Activated T-cell treated with anti-CD3 and anti-CD28 coated beads for 4 hours (primary cell): ENCODE data around the gene IRGQ.
"Not testable (repeated sequence)": the region's sequence is repeated elsewhere in the genome, so short reads cannot be mapped to it uniquely, and the experiment has no call there.

ENCODE experiments used
- DNase-seq: peaks from one replicate; pipeline ENCODE4 v3.0.0-alpha.2; 2020

The IRGQ gene

GRCh38 chr19:43624933-43625332 is 29.0 kb upstream of the IRGQ start:
- DNase-seq, result peak; percentile 74

GRCh38 chr19:43623889-43624670 is 28.1 kb upstream of the IRGQ start:
- DNase-seq, result no peak

DNA sequence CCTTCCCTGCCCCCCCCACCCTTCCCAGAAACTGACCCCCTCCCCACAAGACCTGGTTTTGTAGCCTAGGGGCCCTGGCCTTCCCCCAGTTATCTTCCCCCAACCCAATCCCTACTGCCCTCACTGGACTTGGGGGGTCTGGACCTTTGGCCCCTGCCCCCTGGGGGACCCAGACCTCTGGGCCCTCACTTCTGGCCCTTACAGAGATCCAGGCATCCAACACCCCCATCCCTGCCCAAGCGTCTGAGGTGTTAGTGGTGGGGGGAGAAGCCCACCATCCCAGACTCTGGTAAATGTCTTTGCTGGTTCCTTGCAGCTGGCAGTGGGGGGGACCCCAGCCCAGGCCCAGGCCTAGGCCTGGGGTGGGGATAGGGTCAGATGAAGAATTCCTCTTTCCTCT is 27.0 kb upstream of the IRGQ start:
- no peak for DNase-seq

DNA sequence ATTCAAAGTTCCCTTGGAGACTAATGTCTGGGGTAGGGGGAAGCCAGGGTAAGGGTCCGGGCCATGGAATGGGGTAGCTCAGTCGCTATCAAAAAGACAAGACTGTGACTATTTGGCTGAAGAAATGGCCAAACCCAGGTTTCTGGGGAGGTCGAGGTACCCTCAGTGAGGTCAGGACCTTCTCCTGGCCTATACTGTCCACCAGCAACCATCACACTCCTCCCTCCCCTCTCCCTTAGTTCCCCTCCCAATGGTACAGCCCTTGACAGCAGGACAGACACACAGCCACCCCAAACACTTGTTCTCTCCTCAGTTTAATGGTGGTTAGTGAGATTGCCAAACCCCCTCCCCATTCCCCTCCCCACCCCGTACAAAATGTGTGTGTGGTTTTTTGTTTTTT is 26.1 kb upstream of the IRGQ start:
- no peak for DNase-seq

- no peak for DNase-seq
Observed at GRCh38 chr19:43620061-43621001, 24.4 kb upstream of the IRGQ start.

DNA sequence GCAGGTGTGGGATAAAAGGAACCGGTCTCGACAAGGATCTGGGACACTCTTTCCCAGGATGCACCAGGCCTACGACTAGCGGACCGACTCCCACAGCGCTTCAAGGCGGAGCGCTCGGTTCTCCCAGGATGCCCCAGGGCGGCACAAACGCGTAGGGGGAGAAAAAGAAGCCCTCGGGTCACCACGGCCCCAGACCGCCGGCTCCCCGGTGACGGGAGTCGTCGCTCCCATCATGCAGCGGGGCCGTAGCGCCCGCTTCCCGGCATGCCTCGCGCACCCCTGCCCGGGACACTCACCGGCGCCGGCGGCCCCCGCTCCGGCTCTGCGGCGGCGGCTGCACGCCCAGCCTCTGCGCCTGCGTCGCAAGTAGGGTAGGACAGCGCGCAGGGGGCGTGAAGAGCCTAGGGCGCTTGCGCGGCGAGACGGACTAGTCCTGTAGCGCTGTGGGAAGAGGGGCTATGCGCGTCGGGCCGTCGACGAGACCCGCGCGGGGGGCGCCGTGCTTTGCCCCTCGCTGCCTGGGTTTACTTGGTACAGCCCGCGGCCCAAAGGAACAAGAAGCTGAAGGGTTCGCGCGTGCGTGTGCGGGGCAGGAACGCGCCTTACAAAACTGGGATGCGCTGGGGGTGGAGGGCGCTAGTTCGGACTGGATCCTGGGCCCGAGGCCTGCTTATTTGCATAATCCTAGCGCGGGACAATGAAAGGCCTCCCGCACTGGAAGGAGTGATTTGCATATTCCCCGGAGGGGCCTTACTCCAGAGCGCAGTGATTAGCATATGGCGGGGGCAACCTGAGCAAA is 23.5 kb upstream of the IRGQ start, which contains the start of gene ZNF428:
TSS of gene ZNF428 (minus strand) at position 368 of the 799 bp plus-strand sequence. CDS start 5,325 bp downstream, outside the sequence.
- DNase-seq, result peak; percentile 79

DNA sequence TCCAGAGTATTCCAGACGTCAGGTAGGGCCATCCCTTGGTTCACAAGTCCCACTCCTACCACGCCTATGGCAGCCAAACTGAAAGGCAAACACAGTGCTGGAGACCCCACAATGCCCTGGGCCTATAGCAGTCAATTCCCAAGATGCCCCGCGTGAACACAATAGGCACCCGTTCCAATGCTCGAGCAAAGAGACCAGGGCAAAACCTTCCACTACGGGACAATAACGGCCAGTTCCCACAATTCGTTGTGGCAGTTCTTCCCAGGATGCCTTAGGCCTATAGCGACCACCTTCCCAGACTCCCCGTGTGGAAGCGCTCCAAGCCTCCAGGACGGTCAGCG is 23.0 kb upstream of the IRGQ start:
- peak; percentile 27 for DNase-seq

- no peak for DNase-seq
Observed at GRCh38 chr19:43616954-43617353, 21.0 kb upstream of the IRGQ start.

- DNase-seq, result no peak
Observed at GRCh38 chr19:43616306-43616705, 20.4 kb upstream of the IRGQ start.

GRCh38 chr19:43612374-43612773 is 16.4 kb upstream of the IRGQ start:
- DNase-seq, result no peak

GRCh38 chr19:43611788-43612187 is 15.9 kb upstream of the IRGQ start, which contains the start of gene SRRM5:
SRRM5 (plus strand) TSS chr19:43612088; CDS start chr19:43612122, 34 bp downstream.
- DNase-seq, result no peak

DNA sequence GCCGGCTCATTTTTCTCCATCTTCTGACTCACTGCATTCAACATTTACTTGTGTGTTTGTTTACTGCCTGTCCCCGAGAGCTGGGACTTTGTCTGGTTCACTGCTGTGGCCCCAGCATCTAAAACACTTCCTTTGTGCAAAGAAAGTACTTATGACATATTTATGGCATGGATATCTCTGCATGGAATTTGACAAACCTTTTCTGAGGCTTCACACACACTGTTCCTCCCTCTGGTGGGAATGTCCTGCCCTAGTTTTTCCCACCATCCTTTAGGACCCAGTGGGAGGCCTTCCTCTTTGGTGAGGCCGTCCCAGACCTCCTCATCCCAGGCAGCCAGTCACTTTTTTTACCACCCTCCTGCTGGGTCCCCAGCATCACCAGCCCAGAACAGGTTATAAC is 14.6 kb upstream of the IRGQ start:
- no peak for DNase-seq

- DNase-seq, result no peak
Observed at GRCh38 chr19:43609872-43610271, 13.9 kb upstream of the IRGQ start.

DNA sequence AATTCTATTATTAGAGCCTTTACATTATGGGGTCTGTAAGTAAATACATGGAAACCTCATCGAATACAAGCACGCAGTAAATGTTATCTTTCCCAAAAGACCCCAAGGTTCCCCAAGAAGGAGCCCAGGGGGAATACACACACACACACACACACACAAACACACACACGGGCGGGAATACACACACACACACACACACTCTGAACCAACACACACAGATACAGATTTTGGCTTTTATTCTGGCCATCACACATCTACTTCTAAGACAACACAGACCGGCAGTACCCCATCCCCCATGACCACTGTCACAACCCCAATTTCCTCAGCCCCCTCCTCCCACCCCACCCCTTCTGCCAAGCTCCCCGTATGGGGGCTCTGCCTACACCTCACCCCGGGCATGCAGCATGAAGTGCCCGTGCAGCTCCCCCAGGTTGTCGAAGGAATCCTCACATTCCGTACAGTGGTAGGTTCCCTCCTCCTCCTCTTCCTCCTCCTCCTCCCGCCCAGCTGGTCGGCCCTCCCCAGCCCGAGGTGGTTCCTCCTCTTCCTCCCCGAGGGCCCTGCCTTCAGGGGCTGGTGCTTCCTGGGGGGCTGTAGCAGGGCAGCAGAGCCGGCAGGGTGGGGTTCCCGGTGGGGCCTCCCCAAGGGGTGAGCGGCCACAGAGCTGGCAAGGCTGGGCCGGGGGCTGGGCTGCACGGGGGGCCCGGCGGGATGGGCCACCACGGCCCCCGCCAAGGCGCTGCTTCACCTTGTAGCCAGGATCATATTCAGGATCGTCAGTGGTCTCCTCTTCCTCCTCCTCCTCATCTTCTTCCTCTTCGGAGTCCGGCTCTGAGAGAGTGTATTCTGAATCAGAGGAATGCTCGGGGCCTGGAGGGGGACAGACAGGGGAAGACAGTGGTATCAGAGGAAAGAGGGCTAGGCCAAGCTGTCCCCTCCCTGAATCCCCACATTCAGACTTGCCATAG is 11.6 kb upstream of the IRGQ start:
- no peak for DNase-seq

DNA sequence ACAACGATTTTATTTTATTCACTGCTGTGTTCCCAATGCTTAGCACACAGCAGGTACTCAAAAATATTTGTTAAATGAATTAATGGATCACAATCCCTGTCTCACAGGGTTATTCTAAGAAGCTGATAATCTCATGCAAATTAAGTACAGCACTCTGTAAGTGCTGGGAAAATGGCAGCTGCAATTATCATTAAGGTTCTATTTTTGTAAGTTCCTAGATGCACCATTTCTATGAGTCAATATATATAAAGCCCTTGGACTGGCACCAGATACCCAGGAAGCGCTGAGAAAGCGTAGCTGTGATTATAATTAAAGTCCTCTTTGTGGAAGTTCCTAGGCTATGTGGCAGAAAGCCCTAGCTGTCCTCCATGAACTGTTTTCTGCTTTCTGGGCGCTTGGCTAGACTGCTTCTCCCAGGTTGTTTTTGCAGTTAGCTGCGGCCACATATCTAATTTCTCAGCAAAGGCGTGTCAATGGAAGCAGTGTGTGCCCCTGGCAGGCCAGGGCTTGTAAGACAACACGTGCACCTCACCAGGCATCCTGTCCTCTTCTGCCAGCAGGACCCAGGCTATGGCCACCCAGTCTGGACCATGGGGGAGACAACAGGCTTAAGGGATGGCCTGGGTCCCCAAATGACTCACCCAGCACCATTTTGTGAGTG is 10.8 kb upstream of the IRGQ start:
- DNase-seq, result no peak

DNA sequence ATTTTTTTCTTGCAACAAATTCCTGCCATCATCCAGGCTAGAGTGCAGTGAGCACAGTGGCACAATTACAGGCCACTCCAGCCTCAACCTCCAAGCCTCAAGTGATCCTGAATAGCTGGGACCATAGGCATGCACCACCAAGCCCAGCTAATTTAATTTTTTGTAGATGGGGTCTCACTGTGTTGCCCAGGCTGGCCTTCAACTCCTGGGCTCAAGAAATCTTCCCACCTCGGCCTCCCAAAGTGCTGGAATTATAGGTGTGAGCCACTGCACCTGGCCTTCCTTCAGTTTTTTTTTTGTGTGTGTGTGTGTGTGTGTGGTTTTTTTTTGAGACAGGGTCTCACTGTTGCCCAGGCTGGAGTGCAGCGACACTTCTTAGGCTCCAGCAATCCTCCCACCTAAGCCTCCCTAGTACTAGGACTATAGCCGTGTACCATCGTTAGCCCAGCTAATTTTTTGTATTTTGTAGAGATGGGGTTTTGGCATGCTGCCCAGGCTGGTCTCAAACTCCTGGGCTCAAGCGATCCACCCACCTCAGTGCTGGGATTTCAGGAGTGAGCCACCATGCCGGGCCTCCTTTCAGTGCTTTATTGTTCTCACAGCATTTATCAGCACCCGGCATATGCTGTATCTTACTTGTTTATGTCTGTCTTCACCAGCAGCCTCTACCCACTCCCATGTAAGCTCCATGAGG is 10.1 kb upstream of the IRGQ start:
- no peak for DNase-seq

DNA sequence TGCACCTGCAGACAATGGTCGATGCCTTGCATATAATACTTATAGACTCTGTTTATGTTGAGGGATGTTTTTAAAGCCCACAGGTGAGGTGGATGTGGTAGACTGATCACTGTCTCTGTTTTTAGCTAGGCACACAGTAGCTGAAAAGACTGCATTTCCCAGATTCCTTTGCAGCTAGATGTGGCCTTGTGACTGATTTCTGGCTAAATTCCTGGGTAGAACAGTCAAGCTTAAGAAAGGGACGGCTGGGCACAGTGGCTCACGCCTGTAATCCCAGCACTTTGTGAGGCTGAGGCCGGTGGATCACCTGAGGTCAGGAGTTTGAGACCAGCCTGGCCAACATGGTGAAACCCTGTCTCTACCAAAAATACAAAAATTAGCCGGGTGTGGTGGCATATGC is 4.4 kb upstream of the IRGQ start:
- DNase-seq, result not testable (repeated sequence)

GRCh38 chr19:43599635-43600295 is 3.8 kb upstream of the IRGQ start:
- no peak for DNase-seq

- no peak for DNase-seq
Observed at GRCh38 chr19:43598445-43599240, 2.7 kb upstream of the IRGQ start.
